Measurements from ENCODE around the gene OPRL1.

OPRL1 gene

DNA sequence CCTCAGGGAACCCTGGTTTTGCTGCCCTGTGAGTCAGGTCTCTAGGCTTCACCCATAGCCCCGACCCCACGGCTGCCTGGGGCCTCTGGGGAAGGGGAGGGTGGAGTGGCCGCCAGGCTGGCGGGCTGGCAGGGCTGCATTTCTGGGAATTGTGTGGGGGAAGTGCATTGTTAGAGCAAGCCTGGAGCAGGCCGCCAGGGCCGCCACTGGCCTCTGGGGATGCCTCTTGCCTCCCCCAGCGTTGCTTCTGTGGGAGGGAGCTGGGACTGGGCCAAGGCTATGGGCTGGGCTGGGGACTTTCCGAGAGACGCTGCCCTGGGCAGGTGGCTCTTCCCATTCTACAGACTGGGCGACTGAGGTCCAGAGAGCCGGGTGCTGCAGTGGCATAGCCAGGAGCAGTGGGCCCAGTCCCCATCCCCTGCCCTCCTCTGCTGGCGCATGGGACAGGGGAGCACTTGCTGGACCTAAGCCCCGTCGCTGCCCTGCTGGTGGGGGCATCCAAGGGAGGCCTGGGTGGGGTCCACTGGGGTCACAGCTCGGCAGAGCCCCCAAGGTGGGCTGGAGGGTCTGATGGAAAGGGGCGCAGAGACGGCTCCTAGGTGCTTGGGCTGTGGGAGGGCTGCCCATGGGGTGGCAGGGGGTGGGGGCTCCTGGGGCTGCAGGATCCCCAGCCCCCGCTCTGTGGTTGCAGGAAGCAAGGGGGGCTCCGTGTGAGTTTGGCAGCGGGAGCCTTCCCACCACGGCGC lies 23.8 kb upstream of the OPRL1 start:
- no peak for FAIRE-seq

DNA sequence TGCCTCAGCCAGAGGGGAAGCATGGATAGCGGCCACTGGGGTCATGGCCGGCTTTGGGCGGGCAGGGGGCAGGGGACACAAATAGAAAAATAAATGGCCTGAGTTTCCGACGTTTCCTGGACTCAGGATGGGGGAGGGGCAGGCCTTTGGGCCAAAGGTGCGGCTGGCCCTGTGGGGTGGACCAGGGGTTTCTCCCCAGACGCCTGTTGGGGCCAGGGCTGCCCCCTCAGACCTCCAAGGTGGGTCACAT lies 23.3 kb upstream of the OPRL1 start:
- no peak for FAIRE-seq
- no peak for DNase-seq (ENCODE audit: insufficient read length, low spot score)

More for the DNA sequence above, 23.8 kb upstream of the OPRL1 start:
- DNase-seq (ENCODE audit: insufficient read length, low spot score), result no peak

DNA sequence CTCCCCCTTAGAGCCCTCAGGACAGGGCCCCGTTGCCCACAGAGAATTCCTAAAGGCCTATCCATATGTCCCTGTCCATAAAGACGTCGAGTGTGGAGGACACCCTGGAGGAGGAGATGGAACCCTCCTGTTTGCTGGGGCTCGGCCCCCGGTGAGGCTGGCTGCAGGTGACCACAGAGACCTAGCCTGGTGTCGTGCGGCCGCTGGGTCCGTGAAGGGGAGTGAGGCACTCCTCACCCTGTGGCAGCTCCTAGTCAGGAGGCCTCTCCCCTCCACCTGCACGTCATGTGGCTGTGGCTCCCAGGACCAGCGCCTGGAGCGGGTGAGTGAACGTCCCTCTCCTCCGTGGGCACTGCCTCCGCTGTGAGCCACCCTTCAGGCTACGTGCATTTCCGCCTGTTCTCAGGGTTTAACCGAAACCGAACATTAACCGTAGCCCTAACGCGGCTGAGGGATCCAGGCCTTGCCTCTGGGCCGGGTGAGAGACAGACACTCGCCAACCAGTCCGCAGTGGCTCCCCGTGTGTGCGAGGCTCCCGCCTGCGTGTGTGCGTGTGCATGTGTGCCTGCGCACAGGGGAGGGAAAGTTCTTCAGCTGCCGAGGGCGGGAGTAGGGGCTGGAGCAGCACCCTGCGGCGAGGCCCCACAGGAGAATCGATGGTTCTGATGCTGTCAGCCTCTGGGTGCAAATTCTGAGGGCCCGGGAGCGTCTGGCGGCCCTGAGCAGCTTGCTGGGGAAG lies 22.8 kb upstream of the OPRL1 start:
- FAIRE-seq (no peak), DNase-seq (ENCODE audit: insufficient read length, low spot score) (no peak)

DNA sequence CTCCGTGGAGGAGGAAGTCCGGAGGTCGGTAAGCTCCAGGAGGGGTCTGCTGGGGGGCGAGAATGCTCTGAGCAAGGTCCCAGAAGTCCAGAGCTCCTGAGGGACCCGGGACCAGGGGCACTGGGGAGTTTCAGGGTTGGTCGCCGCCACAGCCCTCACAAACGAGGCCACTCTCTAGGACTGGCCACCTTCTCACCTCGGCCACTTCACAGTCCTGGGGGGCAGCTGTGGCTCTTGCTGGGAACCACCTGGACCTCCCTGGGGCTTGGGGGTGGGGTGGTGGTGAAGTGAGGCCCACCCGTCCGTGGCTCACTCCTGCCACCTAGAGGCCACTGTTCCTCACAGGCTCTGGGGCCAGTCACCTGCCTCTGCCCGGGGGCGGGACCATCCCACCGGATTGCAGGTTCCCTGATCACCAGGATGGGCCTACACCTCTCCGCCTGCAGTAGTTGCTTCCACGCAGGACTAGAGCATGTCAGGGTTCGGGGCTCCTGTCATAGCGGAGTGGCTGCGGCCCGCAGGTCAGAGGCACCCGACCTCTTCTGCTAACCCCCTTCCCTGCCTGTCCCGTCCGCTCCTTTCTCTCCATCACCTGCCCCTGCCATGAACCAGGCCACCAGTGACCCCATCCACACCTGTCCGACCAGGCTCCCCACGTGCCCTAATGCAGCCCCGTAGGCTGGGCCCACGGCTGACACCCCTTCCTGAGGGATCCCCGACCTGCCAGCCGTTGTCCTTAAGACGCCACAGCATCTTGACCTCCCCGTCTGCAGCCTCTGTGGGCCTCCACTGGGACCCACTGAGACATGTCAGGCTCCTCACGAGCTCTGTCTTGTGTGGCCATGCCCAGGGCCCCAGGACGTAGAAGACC lies 22.0 kb upstream of the OPRL1 start:
- peak; percentile 95 for DNase-seq (ENCODE audit: insufficient read length, low spot score)
- peak; percentile 89 for FAIRE-seq

DNA sequence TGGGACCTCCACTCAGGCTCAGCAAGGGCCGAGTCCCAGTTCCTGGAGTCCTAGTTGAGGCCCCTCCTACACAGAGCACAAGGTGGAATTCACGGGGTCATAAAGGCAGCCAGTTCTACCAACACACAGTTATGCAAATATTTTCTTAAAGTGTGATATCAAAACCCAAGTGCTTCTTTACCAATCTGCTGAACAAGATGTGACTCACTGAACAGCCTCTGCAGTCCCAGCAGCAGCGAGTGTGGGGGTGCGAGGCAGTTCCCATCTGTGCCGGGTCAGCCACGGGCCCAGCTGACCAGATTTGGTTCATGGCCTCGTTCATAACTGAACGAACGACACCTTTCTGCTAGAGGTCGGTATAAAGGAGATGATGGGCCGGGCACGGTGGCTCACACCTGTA lies 21.3 kb upstream of the OPRL1 start:
- DNase-seq (ENCODE audit: insufficient read length, low spot score) (no peak), FAIRE-seq (no peak)

GRCh38 chr20:64062276-64062595 lies 17.6 kb upstream of the OPRL1 start:
- DNase-seq (ENCODE audit: insufficient read length, low spot score) (no peak), FAIRE-seq (peak; percentile 96)

DNA sequence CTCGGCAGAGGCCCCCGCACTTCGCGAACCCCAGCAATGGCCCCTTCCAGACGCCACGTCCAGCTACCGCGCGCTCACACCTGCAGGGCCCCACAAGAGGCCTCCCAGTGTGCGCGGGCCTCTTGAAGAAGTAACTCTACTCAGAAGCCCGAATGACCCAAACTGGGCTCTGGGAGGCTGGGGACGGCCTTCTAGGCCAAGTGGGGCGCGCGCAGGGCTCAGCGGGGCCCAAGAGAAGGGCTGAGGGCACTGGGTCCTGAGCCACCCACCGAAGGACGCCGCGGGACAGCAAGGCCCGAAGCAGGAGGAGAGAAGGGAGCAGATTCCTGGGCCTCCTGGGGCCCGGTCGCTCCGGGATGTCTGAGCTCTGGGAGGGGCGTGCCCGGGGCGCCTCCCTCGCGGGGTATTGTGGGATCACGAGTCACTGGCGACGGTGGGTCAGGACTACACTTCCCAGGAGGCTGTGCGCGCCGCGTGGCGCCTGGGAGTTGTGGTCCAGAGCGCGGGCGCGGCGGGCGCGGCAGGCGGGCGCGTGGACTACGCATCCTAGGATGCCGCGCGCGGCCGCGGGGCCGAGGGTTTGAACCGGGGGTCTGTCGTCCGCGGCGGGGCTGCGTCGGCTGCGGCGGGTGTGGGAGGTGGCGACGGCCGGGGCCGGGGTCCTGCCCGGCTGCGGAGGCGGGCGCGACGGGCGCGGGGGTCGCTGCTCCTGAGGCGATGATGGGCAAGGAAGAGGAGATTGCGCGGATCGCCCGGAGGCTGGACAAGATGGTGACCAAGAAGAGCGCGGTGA lies 17.1 kb upstream of the OPRL1 start, which contains the start of gene TCEA2:
Gene TCEA2, plus strand, starts transcription at position 603 of the 793 bp plus-strand sequence. Its CDS starts 115 bp downstream, at position 718.
- FAIRE-seq (peak; percentile 99), DNase-seq (ENCODE audit: insufficient read length, low spot score) (peak; percentile 100)

- DNase-seq (ENCODE audit: insufficient read length, low spot score), result no peak
- FAIRE-seq, result peak; percentile 78
Observed at GRCh38 chr20:64063389-64064144, 16.3 kb upstream of the OPRL1 start.

DNA sequence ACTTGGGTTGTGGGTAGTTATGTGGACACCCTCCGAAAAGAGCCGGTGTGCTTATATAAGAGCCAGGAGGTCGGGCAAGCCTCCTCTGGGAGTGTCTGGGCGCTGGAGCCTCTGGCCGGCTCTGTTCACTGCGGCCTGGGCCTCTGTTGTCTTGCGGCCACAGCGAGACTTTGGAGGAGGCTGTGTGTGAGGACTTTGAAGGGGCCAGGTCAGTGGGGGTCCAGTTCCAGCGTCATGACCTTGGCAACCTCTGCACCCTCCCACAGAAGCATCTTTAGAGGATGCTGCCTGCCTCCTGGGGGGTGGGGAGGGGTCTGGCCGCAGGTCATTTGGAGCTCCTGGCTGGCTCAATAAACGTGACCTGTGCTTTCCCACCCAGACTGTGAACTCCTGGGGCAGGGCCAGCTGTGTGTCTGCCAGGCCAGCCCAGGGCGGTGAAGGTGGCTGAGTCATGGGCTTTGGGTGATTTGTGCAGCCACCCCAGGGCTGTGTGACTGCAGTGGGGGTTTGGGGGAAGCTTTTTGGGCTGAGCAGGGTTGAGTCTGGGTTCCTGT lies 15.7 kb upstream of the OPRL1 start:
- DNase-seq (ENCODE audit: insufficient read length, low spot score) (peak; percentile 84), FAIRE-seq (peak; percentile 16)

DNA sequence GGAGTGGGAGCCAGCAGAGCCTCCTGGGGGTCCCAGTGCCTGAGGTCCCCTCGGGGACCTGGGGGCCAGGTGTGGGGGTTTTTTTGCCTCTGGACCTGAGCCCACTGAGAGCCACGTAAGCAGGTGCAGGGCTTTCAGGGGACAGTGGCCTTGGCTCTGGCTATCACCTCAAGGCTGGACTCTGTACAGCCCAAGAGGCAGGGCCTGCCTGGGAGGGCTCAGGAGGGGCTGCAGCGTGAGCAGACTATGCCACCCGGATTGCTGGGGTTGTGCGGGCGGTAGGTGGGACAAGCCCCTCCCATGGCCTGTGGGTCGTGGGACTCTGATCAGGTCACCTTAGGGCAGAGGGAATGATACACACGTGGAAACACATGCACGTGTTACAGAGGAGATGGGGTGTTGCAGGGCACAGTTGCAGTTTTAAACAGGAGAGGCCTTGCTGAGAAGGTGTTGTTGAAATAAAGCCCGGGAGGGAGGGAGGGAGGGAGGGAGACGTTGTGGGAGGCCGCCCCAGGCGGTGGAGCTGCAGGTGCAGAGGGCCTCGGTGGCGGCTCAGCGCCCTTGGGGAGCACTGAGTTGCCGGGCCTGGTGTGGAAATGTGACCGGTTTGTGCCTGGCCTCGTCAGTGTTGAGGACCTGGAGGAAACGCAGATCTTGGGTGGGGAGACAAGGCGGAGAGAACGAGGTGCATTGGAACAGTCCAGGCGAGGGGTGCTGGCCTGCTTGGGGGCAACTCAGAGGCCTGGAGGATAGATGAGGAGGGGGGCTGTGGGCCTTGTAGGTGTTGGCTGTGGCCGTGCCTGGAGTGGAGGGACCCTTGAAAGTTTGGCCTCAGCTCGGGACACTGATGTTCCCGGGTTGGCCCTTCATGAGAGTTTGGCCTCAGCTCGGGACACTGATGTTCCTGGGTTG lies 14.6 kb upstream of the OPRL1 start:
- DNase-seq (ENCODE audit: insufficient read length, low spot score) (no peak), FAIRE-seq (peak; percentile 84)

GRCh38 chr20:64065974-64066343 lies 13.9 kb upstream of the OPRL1 start:
- peak; percentile 96 for FAIRE-seq

DNA sequence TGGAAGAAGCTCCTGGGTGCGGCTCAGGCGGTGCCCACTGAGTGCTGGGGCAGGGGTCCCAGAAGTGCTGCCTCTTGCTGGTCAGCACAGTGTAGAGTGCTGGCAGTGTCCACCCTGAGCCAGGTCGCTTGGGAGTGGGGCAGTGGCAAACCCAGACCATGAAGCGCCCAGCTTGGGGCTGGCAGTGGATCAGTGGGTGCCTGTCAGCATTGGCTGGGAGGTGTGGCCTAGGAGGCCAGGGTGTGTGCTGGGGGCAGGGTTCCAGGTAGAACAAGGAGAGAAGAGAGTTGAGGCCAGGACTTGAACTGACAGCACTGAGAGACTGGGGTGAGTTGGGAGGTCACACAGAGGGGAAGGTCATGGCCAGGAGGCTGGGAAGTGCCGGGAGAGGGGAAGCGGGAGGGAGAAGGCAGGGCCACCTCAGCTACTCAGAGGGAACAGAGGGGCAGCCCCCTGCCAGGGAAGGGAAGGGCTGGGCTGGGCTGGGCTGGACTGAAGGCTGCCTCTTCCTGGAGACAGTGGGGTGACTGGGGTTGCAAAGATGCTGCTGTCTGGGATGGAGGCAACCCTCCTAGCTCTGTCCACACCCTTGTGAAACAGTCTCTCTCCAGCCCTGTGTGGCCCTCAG lies 12.8 kb upstream of the OPRL1 start:
- FAIRE-seq, result peak; percentile 26
- DNase-seq (ENCODE audit: insufficient read length, low spot score), result no peak

More at GRCh38 chr20:64065974-64066343, 13.9 kb upstream of the OPRL1 start:
- DNase-seq (ENCODE audit: insufficient read length, low spot score), result peak; percentile 96

GRCh38 chr20:64067733-64068307 lies 12.1 kb upstream of the OPRL1 start:
- DNase-seq (ENCODE audit: insufficient read length, low spot score) (no peak), FAIRE-seq (peak; percentile 16)

- no peak for DNase-seq (ENCODE audit: insufficient read length, low spot score)
- peak; percentile 4 for FAIRE-seq
Observed at GRCh38 chr20:64068386-64069208, 11.3 kb upstream of the OPRL1 start.

DNA sequence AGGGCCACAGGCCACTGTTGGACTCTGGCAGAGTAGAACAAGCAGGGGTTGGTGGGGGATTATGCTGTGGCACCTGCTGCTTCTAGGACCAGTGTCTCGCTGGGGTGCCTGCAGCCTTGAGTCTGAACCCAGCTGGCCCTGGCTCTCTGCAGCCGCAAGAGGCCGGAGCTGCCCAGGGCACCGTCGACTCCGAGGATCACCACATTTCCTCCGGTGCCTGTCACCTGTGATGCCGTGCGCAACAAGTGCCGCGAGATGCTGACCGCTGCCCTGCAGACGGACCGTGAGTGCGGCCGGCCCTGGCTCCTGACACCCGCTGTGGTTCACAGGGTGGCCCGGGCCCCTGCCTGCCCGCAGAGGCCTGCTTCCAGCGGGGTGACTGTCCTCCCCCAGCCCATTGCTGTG lies 10.7 kb upstream of the OPRL1 start:
- DNase-seq (ENCODE audit: insufficient read length, low spot score) (no peak), FAIRE-seq (no peak)

DNA sequence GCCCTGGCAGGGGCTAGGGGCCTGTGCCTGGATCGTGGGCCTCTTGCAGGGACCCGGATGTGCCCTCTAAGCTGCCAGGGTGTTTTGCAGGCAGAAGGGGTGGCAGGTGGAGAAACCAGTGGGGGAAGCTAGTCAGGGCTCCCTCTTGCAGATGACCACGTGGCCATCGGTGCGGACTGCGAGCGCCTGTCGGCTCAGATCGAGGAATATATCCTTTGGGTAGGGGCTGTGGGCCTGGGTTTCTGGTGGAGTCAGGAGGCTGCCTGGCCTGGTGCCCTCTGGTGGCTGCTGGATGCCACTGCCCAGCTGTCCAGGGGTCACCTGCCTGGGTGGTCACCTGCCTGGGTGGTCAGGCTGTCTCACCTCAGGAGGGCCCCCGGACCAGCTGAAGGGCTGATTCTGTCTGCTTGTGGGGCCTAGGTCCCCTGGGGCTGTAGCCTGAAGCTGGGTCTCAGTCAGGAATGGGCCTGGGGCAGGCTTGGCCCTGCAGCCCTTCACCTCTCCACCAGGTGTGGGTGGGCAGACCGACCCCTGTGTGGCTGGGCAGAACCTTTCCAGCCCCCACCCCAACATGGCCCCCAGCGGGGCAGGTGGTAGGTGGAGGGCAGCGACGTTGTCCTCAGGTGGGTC lies 10.2 kb upstream of the OPRL1 start:
- FAIRE-seq, result peak; percentile 97
- DNase-seq (ENCODE audit: insufficient read length, low spot score), result peak; percentile 84

Data from HTR-8/SVneo (cell line).